ENCODE measurements around the gene BSDC1. TPM values are rescaled to one million over a fixed set of nuclear protein-coding genes. Genes with fewer than 3 reads are reported as not detected.

The BSDC1 gene
- total and polyA plus RNA-seq, 2 of the 13 experiments (the other 11 are each of a cell fraction or from before 2014, with no cell fraction given): 40.3 to 64.2 TPM

DNA sequence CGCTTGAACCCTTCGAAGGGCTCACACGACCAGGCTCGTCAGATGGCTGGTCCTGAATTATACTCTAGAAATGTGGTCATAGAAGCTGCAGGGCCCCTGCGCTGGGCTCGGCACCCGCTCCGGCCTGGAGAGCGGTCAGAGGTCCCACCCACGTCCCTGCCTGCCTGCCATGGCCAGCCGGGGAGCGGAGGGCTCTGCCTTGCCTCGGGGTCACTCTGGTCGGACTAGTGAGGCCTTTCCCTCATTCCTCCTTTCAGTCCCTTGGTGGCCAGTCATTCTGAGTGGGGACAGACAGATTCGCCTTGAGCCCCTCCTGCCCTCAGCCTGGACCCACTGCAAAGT is 57.7 kb downstream of the BSDC1 start (continued):
- TF ChIP-seq TP53 (CRISPR knock-in tag; conservative IDR thresholded peaks at IDR 0.05) (no peak), KAT7 (CRISPR knock-in tag; IDR thresholded peaks at IDR 0.05; ENCODE audit: borderline replicate concordance) (no peak), FOSL1 (CRISPR knock-in tag; IDR thresholded peaks at IDR 0.05; ENCODE audit: borderline replicate concordance) (no peak), SMAD3 (CRISPR knock-in tag; IDR thresholded peaks at IDR 0.05) (no peak), ZNF598 (CRISPR knock-in tag; IDR thresholded peaks at IDR 0.05; ENCODE audit: borderline replicate concordance) (peak; percentile 59; the same call in 1 of the 2 replicates), FOXK1 (CRISPR knock-in tag; IDR thresholded peaks at IDR 0.05; ENCODE audit: borderline replicate concordance, low read depth) (no peak), ZNF749 (CRISPR knock-in tag; IDR thresholded peaks at IDR 0.05; ENCODE audit: borderline replicate concordance) (no peak), ZNF563 (CRISPR knock-in tag; IDR thresholded peaks at IDR 0.05) (no peak), ZNF766 (CRISPR knock-in tag; IDR thresholded peaks at IDR 0.05; ENCODE audit: borderline replicate concordance) (0 out of 2 replicates have a peak, but pooled peaks have one; percentile 7), NFKB2 (CRISPR knock-in tag; IDR thresholded peaks at IDR 0.05; ENCODE audit: borderline replicate concordance) (peak; percentile 28; the same call in 1 of the 2 replicates), JARID2 (CRISPR knock-in tag; IDR thresholded peaks at IDR 0.05; ENCODE audit: insufficient replicate concordance) (no peak)
- TF ChIP-seq, protein P1, sequence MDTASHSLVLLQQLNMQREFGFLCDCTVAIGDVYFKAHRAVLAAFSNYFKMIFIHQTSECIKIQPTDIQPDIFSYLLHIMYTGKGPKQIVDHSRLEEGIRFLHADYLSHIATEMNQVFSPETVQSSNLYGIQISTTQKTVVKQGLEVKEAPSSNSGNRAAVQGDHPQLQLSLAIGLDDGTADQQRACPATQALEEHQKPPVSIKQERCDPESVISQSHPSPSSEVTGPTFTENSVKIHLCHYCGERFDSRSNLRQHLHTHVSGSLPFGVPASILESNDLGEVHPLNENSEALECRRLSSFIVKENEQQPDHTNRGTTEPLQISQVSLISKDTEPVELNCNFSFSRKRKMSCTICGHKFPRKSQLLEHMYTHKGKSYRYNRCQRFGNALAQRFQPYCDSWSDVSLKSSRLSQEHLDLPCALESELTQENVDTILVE (CRISPR knock-in tag; IDR thresholded peaks at IDR 0.05): no peak
- TF ChIP-seq, protein P2, sequence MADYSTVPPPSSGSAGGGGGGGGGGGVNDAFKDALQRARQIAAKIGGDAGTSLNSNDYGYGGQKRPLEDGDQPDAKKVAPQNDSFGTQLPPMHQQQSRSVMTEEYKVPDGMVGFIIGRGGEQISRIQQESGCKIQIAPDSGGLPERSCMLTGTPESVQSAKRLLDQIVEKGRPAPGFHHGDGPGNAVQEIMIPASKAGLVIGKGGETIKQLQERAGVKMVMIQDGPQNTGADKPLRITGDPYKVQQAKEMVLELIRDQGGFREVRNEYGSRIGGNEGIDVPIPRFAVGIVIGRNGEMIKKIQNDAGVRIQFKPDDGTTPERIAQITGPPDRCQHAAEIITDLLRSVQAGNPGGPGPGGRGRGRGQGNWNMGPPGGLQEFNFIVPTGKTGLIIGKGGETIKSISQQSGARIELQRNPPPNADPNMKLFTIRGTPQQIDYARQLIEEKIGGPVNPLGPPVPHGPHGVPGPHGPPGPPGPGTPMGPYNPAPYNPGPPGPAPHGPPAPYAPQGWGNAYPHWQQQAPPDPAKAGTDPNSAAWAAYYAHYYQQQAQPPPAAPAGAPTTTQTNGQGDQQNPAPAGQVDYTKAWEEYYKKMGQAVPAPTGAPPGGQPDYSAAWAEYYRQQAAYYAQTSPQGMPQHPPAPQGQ (CRISPR knock-in tag; IDR thresholded peaks at IDR 0.05; ENCODE audit: borderline replicate concordance): no peak
- TF ChIP-seq, protein P3, sequence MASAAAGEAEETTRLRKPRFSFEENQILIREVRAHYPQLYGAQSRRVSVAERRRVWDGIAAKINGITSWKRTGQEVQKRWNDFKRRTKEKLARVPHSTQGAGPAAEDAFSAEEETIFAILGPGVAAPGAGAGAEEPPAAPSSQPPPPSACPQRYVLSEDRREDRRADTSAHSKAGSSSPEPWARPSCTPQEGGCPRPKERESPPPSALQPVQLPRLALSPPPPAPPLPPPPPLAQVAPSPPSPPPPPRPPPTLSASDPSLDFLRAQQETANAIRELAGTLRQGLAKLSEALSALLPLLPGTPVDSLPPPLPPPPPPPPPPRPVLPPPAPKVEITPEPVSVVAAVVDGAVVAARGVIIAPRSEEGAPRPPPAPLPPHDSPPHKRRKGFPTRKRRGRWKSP (CRISPR knock-in tag; IDR thresholded peaks at IDR 0.05): no peak
- TF ChIP-seq, protein P4, sequence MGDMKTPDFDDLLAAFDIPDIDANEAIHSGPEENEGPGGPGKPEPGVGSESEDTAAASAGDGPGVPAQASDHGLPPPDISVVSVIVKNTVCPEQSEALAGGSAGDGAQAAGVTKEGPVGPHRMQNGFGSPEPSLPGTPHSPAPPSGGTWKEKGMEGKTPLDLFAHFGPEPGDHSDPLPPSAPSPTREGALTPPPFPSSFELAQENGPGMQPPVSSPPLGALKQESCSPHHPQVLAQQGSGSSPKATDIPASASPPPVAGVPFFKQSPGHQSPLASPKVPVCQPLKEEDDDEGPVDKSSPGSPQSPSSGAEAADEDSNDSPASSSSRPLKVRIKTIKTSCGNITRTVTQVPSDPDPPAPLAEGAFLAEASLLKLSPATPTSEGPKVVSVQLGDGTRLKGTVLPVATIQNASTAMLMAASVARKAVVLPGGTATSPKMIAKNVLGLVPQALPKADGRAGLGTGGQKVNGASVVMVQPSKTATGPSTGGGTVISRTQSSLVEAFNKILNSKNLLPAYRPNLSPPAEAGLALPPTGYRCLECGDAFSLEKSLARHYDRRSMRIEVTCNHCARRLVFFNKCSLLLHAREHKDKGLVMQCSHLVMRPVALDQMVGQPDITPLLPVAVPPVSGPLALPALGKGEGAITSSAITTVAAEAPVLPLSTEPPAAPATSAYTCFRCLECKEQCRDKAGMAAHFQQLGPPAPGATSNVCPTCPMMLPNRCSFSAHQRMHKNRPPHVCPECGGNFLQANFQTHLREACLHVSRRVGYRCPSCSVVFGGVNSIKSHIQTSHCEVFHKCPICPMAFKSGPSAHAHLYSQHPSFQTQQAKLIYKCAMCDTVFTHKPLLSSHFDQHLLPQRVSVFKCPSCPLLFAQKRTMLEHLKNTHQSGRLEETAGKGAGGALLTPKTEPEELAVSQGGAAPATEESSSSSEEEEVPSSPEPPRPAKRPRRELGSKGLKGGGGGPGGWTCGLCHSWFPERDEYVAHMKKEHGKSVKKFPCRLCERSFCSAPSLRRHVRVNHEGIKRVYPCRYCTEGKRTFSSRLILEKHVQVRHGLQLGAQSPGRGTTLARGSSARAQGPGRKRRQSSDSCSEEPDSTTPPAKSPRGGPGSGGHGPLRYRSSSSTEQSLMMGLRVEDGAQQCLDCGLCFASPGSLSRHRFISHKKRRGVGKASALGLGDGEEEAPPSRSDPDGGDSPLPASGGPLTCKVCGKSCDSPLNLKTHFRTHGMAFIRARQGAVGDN (CRISPR knock-in tag; IDR thresholded peaks at IDR 0.05): peak; percentile 71
- TF ChIP-seq, protein P5, sequence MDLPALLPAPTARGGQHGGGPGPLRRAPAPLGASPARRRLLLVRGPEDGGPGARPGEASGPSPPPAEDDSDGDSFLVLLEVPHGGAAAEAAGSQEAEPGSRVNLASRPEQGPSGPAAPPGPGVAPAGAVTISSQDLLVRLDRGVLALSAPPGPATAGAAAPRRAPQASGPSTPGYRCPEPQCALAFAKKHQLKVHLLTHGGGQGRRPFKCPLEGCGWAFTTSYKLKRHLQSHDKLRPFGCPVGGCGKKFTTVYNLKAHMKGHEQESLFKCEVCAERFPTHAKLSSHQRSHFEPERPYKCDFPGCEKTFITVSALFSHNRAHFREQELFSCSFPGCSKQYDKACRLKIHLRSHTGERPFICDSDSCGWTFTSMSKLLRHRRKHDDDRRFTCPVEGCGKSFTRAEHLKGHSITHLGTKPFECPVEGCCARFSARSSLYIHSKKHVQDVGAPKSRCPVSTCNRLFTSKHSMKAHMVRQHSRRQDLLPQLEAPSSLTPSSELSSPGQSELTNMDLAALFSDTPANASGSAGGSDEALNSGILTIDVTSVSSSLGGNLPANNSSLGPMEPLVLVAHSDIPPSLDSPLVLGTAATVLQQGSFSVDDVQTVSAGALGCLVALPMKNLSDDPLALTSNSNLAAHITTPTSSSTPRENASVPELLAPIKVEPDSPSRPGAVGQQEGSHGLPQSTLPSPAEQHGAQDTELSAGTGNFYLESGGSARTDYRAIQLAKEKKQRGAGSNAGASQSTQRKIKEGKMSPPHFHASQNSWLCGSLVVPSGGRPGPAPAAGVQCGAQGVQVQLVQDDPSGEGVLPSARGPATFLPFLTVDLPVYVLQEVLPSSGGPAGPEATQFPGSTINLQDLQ (CRISPR knock-in tag; IDR thresholded peaks at IDR 0.05): no peak

All from HepG2 (cell line).